Duodenal mucosa (tissue), 2 donors: ENCODE data around the gene RNF126.

ENCODE experiments used
- H3K27ac ChIP-seq: one replicate; pipeline ENCODE4 v1.7.0; 2013; ENCODE audit warnings: low read depth, low read length
- H3K27me3 ChIP-seq, 2 donors: one replicate each; pipeline ENCODE4 v1.7.0; 2013; ENCODE audit warnings: low read length in 2 of 2, control low read depth in 1 of 2; ENCODE audit not compliant: insufficient read depth in 2 of 2, control insufficient read depth in 1 of 2
- H3K36me3 ChIP-seq, 2 donors: one replicate each; pipeline ENCODE4 v1.7.0; 2013; ENCODE audit warnings: low read length in 2 of 2, control low read depth in 1 of 2; ENCODE audit not compliant: insufficient read depth in 2 of 2, control insufficient read depth in 1 of 2
- H3K4me1 ChIP-seq, 2 donors: one replicate each; pipeline ENCODE4 v1.7.0; 2013; ENCODE audit warnings: low read length in 2 of 2, control low read depth in 1 of 2; ENCODE audit not compliant: insufficient read depth in 2 of 2, control insufficient read depth in 1 of 2
- H3K4me3 ChIP-seq, 2 donors: one replicate each; pipeline ENCODE4 v1.7.0; 2013; ENCODE audit warnings: low read length in 2 of 2, low read depth in 1 of 2
- H3K9ac ChIP-seq, 2 donors: one replicate each; pipeline ENCODE4 v1.7.0; 2013; ENCODE audit warnings: low read length in 2 of 2, low read depth in 1 of 2
- H3K9me3 ChIP-seq, 2 donors: one replicate each; pipeline ENCODE4 v1.7.0; 2013; ENCODE audit warnings: low read length in 2 of 2, control low read depth in 1 of 2; ENCODE audit not compliant: control insufficient read depth in 1 of 2

The RNF126 gene

DNA sequence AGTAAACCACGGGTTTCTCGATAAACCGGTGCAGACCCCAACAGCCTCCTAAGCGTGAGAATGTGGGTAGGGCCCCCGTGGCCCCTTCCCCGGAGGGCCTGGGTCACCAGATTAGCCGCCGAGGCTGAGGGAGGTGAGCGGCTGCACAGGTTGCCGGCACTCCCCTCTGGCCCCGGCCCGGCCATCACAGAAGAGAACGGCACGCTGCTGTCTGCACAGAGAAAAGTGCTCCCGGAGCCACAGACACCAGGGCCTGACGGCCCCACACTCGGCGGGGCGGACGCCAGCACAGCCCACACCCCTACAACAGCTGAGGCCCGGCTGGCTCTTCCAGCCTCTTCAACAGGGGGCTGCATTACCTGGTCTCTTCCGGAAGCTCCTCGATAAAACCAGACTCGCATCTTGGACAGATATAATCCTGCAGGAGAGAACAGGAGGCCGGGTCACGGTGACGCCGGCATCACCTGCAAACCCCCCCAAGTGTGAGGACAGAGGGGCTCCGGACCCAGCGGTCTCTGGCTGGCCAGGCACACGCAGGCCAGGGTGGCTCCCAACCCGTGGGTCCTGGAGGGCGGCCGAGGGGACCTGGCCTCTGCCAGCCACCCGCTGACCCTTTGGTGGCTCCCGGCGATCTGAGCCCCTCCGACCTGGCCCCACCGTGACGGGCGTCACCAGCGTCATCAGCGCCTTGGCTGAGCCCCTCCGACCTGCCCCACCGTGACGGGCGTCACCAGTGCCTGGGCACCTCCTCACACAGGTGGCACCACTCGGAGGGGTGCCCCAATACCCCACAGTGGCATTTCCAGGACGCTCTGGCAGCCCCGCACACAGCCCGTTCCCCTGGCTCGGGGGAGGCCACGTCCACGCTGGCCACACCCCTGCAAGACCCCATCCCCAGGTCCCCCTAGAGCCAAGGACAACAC lies 10.3 kb downstream of the RNF126 start:
- H3K4me1 ChIP-seq: peaks cover 4 to 9% of the 10 kb centered on the region in 2 donors
- H3K27me3 ChIP-seq: no peaks in the 10 kb centered on the region
- no peaks in the 10 kb centered on the region for H3K9me3 ChIP-seq
- H3K4me3 ChIP-seq: no peak overlapping the region
- H3K36me3 ChIP-seq: peaks cover 14 to 67% of the 10 kb centered on the region in 2 donors
- H3K9ac ChIP-seq: no peak overlapping the region
- no peak overlapping the region for H3K27ac ChIP-seq

DNA sequence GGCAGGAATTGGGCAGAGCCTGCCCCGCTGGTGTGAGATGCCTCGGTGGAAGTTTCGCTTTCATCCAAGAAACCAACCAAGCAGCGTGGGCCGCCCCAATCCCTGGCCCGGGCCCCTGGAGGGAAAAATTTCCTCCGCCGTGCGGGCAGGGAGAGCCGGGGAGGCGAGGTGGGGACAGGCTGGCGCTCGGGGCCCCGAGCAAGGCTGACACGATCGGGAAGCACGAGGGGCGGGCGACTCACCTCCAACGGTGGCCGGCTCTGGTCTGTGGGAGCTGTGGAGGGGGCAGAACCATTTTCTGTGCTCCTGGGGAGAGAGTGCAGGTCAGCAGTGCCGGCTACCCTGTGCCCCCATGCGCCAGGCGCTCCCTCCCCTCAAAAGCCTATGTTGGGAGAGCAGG lies 11.0 kb downstream of the RNF126 start:
- Histone ChIP-seq H3K27ac (no peak overlapping the region), H3K36me3 (peaks cover 14 to 67% of the 10 kb centered on the region in 2 donors), H3K4me1 (peaks cover 0 to 3% of the 10 kb centered on the region in 2 donors), H3K27me3 (no peaks in the 10 kb centered on the region), H3K4me3 (no peak overlapping the region), H3K9me3 (no peaks in the 10 kb centered on the region), H3K9ac (no peak overlapping the region)

GRCh38 chr19:651114-651818 lies 11.7 kb downstream of the RNF126 start:
- no peaks in the 10 kb centered on the region for H3K4me1 ChIP-seq
- H3K9ac ChIP-seq: no peak overlapping the region
- H3K9me3 ChIP-seq: no peaks in the 10 kb centered on the region
- H3K4me3 ChIP-seq: no peak overlapping the region
- H3K36me3 ChIP-seq: peaks cover 16 to 72% of the 10 kb centered on the region in 2 donors
- no peak overlapping the region for H3K27ac ChIP-seq
- H3K27me3 ChIP-seq: no peaks in the 10 kb centered on the region

DNA sequence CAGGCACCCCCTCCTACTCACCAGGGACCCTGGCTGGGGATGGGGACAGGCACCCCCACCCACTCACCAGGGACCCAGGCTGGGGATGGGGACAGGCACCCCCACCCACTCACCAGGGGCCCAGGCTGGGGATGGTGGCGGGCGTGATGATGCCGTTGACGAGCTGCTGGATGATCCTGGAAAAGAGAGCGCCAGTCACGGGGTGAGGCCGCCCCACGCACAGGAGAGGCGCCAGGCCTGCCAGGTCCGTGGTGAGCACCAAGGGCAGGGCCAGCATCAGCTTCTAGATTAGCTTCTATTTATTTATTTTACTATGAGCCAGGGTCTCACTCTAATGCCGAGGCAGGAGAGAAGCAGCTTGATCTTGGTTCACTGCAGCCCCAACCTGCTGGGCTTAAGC lies 12.9 kb downstream of the RNF126 start:
- Histone ChIP-seq H3K9ac (no peak overlapping the region), H3K9me3 (no peaks in the 10 kb centered on the region), H3K4me3 (no peak overlapping the region), H3K27ac (no peak overlapping the region), H3K36me3 (peaks cover 17 to 70% of the 10 kb centered on the region in 2 donors), H3K4me1 (no peaks in the 10 kb centered on the region), H3K27me3 (no peaks in the 10 kb centered on the region)

- H3K4me1 ChIP-seq: no peaks in the 10 kb centered on the region
- no peaks in the 10 kb centered on the region for H3K27me3 ChIP-seq
- H3K9ac ChIP-seq: no peak overlapping the region
- H3K9me3 ChIP-seq: no peaks in the 10 kb centered on the region
- H3K36me3 ChIP-seq: peaks cover 17 to 70% of the 10 kb centered on the region in 2 donors
- no peak overlapping the region for H3K4me3 ChIP-seq
- no peak overlapping the region for H3K27ac ChIP-seq
Observed at GRCh38 chr19:648904-649801, 13.9 kb downstream of the RNF126 start.

- no peaks in the 10 kb centered on the region for H3K4me1 ChIP-seq
- no peak overlapping the region for H3K4me3 ChIP-seq
- H3K27me3 ChIP-seq: no peaks in the 10 kb centered on the region
- no peaks in the 10 kb centered on the region for H3K9me3 ChIP-seq
- no peak overlapping the region for H3K9ac ChIP-seq
- H3K36me3 ChIP-seq: peaks cover 15 to 61% of the 10 kb centered on the region in 2 donors
- no peak overlapping the region for H3K27ac ChIP-seq
Observed at GRCh38 chr19:648305-648704, 14.7 kb downstream of the RNF126 start.

- Histone ChIP-seq H3K27me3 (no peaks in the 10 kb centered on the region), H3K4me1 (no peaks in the 10 kb centered on the region), H3K9ac (no peak overlapping the region), H3K27ac (no peak overlapping the region), H3K36me3 (peaks cover 12 to 56% of the 10 kb centered on the region in 2 donors), H3K9me3 (no peaks in the 10 kb centered on the region), H3K4me3 (no peak overlapping the region)
Observed at GRCh38 chr19:647566-648284, 15.3 kb downstream of the RNF126 start.

GRCh38 chr19:646779-647565 lies 16.0 kb downstream of the RNF126 start:
- Histone ChIP-seq H3K4me1 (no peaks in the 10 kb centered on the region), H3K9ac (no peak overlapping the region)

More at GRCh38 chr19:646779-647565, 16.0 kb downstream of the RNF126 start:
- Histone ChIP-seq H3K9me3 (no peaks in the 10 kb centered on the region), H3K27me3 (no peaks in the 10 kb centered on the region), H3K36me3 (peaks cover 12 to 48% of the 10 kb centered on the region in 2 donors), H3K27ac (no peak overlapping the region), H3K4me3 (no peak overlapping the region)
